HCT116 (cell line): ENCODE results near the gene FOXO3B. TPM values are rescaled to one million over a fixed set of nuclear protein-coding genes. Genes with fewer than 3 reads are reported as not detected.

Experiments
- total RNA-seq: library from RNA; stranded (reverse); gene quantifications from one replicate; pipeline ENCODE4 v1.2.1, GENCODE V29; 2021; ENCODE audit not compliant: unreplicated experiment

Gene FOXO3B
- total RNA-seq, 1 experiment from 2014 or later, result 3.1 TPM

Other genes with a start within 250 kb of the FOXO3B start
- gene LGALS9C, start 205.5 kb downstream of the FOXO3B start, total RNA-seq, result not detected
- gene TBC1D28, start 37.9 kb downstream of the FOXO3B start, total RNA-seq, result not detected
- not detected for gene FBXW10, start 61.7 kb upstream of the FOXO3B start, total RNA-seq
- 47.8 TPM for gene TVP23B, start 98.9 kb upstream of the FOXO3B start, total RNA-seq
- gene PRPSAP2, start 175.8 kb upstream of the FOXO3B start, total RNA-seq, result 37.8 TPM